Stimulated activated CD4-positive, alpha-beta T cell treated with anti-CD3 and anti-CD28 coated beads, Interleukin-12 subunit alpha, Interleukin-12 subunit beta, amount 100 ng/mL, for 4 hours (primary cell): ENCODE measurements around the gene PRKN.
"Not testable (repeated sequence)": the region's sequence is repeated elsewhere in the genome, so short reads cannot be mapped to it uniquely, and the experiment has no call there.

Experiments used
- DNase-seq: peaks from one replicate; pipeline ENCODE4 v3.0.0-alpha.2; 2020

The PRKN gene

DNA sequence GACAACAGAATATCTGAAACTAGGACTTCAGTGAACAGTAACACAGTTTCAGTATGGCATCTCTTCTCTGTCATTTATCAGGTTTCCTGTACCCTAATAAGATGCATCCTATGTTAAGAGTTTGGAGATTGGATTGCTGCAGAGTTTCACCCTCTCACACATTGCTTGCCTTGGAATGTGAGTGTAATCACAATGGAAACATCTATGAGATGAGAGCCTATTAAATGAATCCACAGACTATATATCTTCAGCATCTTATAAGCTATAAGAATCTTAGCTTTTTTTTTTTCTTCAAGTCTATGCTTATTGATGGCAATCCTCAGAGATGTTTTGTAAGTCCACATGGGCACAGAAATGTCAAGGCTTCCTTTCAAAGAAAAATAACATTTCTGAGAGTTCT lies 292.5 kb downstream of the PRKN start:
- no peak for DNase-seq

DNA sequence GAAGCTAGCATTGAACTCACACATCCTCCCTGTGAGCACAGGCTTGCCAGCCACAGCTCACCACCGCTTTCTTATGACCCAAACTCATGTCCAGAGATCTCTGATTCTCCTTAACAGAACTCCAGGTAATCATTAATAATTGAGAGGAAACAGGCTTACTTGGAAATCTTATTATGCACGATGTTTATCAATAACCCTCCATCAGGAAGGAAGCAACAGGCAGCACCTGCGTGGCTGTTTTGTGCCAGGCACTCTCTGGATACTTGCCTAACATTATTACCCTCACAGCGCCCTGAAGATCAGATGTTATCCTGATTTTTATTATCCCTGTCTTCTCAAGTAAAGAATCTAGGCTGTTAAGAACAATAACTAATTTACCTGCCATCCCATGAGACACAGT lies 306.6 kb downstream of the PRKN start:
- no peak for DNase-seq

DNA sequence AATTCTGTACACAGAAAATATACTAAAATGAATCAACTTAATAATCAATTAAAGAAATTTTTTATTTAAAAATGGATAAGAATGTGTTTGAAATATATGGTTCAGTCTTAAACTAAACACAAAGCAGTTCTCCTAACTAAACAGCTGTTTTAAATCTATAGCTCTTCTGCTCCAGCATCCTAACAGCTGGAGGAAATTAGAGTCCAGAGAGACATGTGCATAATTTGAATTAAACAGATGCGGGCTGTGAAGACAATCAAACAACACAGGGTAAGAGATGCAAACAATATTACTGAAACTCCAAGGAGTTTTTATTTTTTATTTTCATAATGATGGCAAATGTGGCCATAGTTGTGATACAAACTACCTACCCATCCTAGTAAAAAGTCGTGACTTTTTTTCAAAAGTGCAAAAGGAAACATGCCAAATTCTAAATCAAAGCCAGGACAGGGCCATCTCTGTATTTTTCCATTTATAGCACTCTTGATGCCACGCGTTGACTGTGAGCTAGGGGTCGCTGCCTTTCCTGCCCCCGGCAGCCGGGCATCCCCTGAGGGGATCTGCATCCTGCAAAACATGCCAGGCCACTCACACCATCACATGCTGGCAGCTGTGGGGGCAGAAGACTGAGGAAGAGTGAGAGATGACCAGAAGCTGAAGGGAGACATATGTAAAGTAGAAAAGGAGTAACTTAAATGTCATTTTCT lies 310.6 kb downstream of the PRKN start:
- no peak for DNase-seq

DNA sequence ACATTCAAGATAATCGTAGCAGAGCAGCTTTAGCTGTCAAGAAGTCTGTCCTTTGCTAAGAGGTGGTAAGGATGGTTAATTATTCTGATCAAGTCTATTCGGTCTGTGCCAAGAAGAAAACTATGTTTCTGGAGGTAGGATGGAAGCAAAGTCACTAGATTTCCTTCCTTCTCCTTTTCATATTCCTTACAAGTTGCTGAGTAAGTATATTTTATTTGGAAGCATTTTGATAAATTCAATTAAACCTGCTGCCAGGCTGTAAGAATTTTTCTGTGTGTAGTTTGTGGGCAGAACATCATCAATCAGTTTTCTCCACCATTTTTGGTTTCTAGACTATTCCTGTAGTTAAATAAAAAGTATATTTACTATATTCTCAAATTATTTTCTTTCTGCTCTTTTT lies 311.3 kb downstream of the PRKN start:
- DNase-seq, result no peak

DNA sequence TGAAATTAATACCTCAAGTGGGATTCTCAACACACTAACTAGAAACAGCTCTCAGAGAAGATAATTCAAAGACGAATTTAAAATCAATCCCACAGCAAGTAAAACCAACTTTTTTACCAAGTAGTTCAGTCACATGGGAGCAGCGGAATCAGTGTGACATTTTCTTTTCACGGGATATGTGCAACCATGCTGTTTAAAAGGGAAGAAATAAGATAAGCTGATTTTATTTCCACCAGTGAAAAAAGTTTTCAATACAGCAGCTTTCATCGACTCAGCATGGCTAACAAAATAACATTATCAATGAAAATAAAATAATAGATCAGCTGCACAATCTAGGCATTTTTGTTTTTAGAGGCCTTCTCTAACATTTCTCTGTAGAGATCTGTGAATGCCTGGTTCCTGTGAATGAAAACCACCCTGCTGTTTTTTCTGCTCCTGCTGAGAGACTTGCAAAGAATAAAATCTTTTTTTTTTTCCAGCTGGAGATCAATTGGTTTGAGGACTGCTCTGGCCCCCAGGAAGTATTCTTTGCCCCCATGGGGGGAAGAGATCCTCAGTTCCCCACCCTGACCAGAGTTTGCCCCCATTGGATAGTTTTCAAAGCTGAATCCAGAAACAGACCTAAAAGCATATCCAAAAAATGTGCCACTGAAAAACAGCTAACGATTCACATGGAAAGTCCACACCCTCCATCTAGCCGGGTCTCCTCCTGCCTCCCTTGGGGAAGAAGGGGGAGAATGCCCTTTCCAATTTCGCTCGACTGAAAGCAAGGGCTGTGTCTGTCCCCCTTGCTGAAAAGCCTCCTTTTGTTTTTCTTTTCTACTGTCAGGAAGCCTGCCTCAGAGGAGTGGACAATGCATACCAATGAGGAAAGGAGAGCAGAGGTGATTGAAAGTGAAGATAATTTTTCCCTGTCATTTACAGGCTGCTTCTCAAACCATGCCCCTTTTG lies 317.6 kb downstream of the PRKN start:
- DNase-seq, result no peak

DNA sequence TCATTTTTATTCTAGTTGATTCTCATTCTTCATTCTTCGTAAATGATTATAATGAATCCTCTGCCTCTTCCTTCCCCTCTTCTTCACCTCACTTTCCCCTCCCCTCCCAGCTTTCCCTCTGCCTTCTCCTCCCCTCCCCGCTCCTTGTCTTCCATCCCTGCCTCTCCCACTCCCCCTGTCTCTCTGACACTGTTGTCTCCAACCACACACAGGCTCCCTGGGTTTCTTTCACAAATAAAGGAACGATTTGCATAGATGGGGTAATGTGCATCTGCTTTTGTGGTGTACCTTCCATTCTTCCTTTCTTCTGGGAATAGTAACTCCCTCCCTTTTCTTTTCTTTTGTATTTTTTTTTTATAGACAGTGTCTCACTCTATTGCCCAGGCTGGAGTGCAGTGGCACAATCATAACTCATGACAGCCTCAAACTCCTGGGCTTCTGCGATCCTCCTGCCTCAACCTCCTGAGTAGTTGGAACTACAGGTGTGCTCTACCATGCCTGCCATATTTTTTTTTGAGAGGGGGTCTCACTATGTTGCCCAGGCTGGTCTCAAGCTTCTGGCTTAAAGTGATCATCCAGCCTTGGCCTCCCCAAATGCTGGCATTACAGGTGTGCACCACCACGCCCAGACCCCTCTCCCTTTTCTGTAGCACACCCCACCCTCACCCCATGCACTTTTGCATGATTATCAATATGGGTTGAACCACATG lies 318.6 kb downstream of the PRKN start:
- DNase-seq, result no peak

DNA sequence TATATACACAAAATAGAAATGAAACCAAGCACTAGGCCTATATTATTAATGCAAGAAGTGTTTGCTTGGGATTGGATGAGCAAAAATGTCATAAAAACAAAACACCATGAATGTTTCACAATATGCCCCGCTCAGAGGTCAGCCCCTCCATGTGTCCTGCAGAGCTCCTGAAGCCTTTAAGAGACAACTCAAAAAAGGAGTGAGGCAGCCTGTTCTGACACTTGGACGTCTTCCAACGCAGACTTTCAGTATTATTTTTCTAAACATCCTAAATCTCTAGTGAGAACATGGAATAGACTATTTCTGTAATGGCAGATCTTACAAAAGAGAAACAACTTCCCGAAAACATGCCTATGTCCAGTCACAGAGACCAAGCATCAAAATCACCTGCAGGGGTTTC lies 322.6 kb downstream of the PRKN start:
- DNase-seq, result no peak

DNA sequence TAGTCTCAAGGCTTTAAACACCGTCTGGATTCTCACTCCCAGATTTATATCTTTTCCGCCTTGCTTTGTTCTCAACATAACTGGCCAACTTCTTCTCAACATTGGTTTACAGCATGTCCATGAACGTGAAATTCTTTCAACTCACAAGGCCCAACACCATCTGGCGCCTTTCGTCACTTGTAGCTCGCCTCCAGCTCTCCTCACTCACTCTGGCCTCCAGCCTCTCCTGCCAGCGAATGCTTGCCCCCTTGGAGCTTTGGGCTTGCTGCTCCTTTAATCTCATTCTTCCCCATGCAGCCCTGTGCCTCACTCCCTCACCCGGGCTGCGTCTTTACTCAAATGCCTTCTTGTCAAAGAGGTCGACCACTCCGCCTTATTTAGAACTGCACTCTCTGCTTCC lies 324.5 kb downstream of the PRKN start:
- DNase-seq, result no peak

DNA sequence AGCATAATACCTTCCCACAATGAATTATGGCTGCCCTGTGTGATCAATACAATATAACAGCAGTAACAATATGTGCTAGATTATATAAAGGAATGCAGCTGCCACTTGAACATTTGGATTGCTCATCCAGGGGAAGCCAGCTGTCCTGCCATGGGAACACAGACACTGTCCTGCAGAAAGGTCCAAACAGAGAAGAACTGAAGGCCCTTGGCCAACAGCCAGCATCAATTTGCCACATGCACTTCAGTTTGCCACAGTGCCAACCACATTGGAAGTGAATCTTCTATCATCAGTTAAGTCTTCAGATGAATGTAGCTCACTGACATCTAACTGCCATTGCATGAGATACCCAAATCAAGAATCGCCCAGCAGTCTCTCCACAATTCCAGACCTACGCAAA lies 332.4 kb downstream of the PRKN start:
- no peak for DNase-seq

DNA sequence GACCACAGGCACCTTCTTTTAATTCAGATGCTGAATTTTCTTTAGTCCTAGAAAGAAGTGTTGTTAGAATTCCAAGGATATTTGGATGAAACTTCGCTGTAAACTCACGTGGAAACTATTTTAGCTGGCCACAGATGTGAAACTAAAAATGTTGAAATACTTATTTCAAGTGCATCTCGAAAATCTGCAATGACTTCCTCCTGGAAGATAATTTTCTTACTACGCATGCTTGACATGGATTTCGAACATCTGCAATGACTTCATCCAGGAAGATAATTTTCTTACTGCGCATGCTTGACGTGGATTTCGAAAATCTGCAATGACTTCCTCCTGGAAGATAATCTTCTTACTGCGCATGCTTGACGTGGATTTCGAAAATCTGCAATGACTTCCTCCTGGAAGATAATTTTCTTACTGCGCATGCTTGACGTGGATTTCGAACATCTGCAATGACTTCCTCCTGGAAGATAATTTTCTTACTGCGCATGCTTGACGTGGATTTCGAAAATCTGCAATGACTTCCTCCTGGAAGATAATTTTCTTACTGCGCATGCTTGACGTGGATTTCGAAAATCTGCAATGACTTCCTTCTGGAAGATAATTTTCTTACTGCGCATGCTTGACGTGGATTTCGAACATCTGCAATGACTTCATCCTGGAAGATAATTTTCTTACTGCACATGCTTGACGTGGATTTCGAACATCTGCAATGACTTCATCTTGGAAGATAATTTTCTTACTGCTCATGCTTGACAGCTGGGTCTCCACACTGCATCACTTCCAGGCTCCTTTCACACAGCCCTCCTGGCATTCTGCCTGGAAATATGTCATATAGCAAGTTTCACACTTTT lies 336.4 kb downstream of the PRKN start:
- DNase-seq, result not testable (repeated sequence)

DNA sequence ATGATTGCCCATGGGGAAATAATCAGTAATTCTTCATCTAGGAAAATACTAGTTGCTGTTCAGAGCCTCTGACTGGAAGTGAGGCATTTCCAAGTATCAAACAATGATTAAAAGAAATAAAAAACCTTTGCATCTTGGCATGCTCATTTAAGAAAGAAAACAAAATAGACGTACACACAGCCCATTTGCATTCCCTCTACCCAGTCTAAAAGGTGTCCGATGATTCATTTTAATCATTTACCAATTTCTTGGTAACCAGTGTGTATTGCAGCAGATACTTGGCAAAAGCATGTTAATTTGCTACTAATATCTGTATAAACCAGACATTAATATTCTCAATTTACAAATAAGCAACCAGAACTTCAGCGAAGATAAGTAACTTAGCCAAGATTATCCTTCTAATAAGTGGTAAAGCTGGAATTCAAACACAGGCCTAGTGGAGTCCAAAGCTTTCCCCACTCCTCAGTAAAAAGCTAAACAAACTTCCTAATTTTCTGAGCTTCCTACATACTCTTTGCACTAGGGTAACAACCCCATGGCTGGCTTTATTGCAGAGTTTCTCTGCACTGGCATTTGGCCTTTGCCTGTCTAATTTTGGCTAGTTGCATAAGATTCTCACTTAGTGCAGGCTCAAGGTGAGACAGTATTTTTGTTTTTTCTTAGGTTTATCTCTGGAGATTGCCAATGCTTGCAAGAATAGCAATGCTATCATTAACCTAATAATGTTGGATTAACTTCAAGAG lies 338.1 kb downstream of the PRKN start:
- DNase-seq, result no peak

DNA sequence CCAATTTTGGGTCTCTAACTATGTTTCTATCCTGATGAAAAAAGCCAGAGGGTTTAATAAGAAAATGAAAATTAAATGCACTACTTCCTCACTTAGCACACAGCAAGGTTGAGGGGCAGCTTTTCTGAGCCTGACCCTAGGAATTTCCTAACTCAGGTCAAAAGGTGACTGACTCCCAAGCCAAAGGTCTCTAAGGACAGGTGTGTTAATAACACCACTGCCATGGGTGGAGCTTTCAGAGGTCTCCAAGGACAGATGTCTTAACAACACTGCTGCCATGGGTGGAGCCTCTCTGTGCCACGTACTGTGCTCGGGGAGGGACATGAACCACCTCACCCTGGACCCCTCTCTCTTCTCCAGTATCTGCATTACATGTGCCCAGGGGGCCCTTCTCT lies 339.2 kb downstream of the PRKN start:
- no peak for DNase-seq

DNA sequence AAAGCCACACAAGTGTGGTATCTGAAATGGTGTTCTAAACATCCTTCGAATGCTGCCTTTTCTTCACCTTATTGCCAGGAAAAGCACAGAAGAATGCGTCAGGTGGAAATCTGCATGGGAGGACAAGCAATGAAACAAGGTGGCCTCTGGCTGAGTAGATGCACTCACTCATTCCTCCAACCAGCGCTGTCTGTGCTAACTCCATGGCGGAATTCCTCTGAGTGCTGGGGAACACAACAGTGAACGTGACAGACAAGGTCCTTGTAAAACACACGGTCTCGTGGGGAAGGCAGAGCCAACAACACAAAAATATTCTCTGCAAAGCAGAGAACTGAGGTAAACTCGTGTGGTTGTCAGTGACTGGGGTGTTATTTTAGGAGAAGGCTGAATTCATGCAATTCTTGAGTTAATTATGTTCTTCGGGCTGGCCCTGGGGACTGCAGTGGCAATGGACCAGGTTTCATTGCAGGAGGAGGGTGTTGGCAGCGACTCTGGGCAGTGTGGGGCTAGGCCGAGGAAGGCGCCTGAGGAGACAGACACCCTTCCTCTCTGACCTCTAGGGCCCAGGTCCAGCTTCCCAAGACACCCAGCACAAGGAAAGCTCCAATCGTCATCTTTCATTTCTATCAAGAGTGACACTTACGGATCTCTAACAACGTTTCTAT lies 339.7 kb downstream of the PRKN start:
- no peak for DNase-seq

DNA sequence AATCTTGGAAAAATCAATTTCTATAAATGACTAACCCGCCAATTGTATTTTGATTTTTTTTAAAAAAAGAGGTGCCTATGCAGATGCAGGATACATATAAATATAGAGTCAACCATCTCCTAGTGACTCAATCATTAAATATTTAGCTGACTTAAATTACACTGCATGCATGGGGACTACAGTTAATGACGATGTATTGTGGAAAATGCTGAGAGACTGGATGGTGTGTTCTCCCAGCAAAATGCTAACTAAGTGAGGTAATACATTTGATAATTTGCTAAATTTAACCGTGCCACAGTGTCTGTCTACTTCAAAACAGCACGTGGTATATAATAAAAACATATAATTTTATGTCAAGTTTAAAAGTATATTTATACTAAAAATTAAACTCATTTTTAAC lies 341.6 kb downstream of the PRKN start:
- DNase-seq, result no peak

DNA sequence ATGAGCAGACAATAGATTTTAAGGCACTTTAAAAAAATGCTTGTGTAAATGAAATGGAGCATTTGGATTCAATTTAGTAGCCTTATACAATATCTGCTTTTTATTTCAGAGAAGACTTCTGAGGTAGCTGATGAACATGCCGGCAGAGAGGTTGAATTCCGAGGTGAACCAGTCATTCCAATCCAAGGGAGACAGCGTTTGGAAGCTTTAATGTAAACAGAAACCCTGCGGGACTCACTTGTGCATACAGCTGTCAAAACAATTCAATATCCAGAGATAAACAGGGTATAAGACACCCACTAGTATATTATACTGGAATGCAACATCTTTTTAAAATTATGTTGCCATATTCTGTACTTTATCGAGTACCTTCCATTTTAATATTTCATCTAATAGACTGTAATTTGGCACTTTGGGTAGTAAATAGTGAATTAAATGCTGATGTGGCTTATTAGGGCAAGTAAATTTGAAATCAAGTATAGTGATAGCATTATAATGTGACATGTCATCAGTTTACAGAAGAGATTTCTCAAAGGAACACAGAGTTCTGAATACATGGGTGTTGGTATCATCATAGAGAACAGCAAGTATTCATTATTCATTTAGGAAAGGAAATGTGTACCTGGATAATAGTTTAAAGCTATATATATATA lies 347.7 kb downstream of the PRKN start:
- DNase-seq, result no peak

DNA sequence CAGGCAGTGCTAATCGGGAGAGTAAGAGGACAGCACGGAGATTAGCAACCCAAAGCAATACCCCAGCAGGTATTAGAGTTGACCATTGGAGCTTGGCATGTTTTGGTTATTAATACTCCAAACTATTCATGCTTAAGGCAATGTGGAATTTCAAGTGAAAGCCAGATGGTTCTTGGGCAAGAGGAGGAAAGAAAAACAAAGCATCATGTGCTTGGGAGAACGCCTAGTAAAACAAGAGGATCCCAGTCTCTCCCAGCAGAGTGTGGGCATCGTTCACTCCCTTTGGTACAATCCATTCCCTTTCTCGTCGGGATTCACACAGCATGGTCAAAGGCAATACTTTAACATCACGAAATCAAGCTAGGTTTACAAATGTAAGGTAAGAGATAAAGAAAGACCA lies 349.8 kb downstream of the PRKN start:
- no peak for DNase-seq

DNA sequence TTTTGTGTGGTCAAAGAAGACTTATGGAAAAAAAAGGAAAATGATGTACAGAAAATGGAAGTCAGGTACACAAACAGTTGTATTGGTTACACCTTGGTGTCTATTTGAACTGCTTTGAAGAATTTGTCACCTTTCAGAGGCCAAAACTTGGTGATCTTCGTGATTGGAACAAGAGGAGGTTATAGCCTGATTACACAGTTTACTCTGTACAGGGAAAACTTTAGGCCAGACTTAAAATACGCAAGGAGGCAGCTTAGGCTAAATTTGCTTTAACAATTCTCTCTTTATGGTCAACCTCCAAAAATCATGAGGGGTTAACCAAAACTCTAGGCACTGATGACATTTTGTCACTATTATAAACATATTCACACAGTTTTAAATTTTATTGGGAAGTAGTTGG lies 353.7 kb downstream of the PRKN start:
- DNase-seq, result no peak

DNA sequence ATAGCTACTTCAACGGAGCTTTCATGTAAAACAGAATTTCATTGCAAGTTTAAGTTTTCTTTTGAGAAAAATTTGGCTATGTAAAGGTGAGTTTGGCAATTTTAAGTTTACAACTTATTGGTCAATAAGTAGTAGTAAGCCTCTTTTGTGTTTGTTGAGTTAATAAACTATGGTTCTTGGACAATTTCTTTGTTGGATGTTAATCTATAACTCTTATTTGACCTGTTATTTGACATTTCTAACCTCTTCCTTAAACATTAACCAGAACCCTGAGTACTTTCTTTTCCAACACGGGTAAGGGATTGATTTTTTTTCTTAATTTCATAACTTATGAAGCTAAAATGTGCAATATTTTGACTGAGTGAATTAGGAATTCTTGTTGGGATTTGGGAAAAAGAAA lies 354.4 kb downstream of the PRKN start:
- DNase-seq, result no peak

DNA sequence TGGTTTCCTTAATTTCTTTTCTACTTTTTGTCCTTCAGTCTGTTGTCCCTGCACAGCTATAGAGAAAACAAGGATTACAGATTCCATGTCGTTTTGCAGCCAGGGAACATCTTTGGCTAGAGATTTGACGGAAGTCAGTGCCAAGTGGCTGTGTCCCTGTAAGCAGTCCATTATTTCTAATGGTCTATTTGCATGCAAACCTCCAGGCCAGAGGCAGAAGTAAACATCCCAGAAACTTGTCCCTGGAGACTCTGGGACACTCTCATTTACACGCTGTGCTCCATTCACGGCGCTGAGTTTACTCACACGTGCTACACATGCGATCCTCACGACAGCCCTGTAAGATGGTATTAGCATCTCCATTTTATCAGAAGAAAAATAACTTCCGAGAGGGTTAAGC lies 355.5 kb downstream of the PRKN start:
- DNase-seq, result no peak

DNA sequence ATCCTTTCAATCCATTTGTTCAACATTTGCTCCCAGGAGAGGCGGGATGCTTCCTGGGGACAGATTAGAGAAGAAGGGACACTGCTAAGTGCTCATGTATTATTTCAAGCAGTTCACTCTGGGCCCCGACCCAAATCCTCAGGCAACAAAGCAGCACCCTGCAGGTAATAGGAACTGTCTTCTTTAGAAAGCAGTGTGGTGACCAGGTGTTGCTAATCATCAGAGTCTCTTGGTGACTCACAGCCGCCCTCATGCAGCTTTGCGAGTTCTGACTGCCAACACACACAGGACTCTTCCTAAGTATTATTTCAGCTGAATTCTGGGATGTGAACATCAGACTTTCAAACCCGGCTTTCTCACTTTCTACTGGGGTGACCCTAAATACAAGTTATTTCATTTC lies 356.4 kb downstream of the PRKN start:
- no peak for DNase-seq

DNA sequence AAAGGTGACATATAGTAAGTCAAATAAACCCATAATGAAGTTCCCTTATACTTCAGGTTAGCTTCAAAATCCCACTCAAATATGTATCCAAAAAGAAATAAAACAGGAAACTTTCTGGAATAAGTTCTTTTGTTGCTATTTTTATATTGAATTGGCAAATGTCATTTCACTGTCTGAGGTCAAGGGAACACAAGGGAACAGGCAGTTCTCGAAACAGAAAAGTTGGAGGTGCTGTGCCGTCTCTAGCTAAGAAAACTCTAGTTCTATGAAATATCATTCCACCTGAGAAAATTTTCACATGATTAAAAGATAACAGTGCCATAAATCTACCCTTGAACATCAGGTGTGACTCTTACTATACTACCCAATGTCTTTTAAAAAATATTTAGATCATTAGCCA lies 358.5 kb downstream of the PRKN start:
- no peak for DNase-seq
